ENCODE data around the gene CD6. TPM values are rescaled to one million over a fixed set of nuclear protein-coding genes. Genes with fewer than 3 reads are reported as not detected.
"Not testable (repeated sequence)": the region's sequence is repeated elsewhere in the genome, so short reads cannot be mapped to it uniquely, and the experiment has no call there.

The CD6 gene
- total RNA-seq, 1 donor from 2014 or later, result 0.08 TPM

DNA sequence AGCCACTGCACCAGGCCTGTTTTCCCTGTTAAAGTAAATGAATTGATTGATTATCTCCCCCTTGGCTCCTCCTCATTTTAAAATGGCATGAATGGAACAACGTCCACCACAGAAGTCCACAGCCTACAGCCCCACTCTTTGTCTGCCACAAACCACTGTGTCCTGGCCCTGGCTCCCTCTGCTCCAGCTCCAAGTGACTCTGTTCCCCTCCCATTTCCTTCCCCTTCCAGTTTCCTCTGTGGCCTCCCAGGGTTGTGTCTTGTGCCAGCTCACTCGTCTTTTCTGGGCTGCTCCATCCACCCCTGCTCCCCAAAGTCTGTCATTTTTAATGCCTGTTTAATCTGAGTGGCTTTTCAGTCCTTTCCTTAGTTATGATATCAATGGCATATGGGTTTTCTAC lies 78.4 kb downstream of the CD6 start:
- DNase-seq (ENCODE audit: low read depth), result no peak

GRCh38 chr11:61052182-61052972 lies 80.9 kb downstream of the CD6 start:
- no peak for DNase-seq (ENCODE audit: low read depth)

GRCh38 chr11:61053191-61053590 lies 81.7 kb downstream of the CD6 start:
- DNase-seq (ENCODE audit: low read depth), result no peak

GRCh38 chr11:61054513-61054912 lies 83.0 kb downstream of the CD6 start:
- no peak for DNase-seq (ENCODE audit: low read depth)

DNA sequence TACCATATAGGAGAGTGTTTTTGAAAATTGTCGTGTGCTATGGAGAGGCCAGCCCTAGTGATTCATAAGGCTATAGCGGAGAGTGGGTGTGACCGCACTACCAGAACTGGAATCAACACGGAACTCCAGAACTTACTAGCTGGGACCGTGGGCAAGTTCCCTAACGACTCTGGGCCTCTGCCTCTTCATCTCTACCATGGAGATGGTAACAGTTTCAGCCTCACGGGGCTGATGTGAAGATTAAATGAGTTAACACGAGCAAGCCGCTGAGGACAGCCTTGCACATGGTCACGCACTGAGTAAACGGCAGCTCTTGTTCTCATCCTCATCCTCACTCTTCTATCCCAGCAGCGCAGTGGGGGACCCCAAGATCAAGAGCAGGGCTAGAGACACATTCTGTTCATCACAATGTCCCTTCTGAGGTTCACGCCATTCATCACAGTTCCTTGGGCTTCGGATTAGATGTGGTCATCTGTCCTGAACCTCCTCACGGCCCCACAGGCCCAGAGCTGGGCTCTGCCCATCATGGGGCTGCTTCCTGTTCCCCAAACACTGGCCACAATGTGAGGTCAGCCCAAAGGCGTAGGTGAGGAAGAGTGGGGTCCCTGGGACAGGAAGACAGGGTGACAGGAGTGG lies 83.6 kb downstream of the CD6 start:
- DNase-seq (ENCODE audit: low read depth), result no peak

- no peak for DNase-seq (ENCODE audit: low read depth)
Measured at GRCh38 chr11:61055776-61056175, 84.3 kb downstream of the CD6 start.

GRCh38 chr11:61056571-61056970 lies 85.1 kb downstream of the CD6 start:
- DNase-seq (ENCODE audit: low read depth), result no peak

- DNase-seq (ENCODE audit: low read depth), result no peak
Measured at GRCh38 chr11:61056981-61057380, 85.5 kb downstream of the CD6 start.

DNA sequence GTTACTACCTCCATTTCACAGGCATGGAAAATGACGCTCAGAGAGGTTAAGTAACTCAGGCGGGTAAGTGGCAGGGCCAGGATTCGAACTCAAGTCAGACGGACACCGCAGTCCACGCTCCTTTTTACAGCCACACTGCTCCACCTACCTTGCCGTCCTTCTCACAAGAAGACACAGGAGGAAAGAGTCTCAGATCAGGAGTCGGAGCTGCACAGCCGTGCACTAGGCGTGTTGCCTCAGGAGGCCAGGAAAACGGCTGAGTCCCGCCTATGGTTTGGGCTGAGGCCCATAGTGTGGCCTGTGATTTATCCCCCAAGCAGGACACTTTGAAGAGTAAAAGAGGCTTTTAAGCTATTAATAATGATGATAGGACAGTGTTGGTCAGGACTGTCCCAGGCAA lies 86.1 kb downstream of the CD6 start:
- DNase-seq (ENCODE audit: low read depth), result no peak

- DNase-seq (ENCODE audit: low read depth), result no peak
Measured at GRCh38 chr11:61058583-61059259, 87.2 kb downstream of the CD6 start.

DNA sequence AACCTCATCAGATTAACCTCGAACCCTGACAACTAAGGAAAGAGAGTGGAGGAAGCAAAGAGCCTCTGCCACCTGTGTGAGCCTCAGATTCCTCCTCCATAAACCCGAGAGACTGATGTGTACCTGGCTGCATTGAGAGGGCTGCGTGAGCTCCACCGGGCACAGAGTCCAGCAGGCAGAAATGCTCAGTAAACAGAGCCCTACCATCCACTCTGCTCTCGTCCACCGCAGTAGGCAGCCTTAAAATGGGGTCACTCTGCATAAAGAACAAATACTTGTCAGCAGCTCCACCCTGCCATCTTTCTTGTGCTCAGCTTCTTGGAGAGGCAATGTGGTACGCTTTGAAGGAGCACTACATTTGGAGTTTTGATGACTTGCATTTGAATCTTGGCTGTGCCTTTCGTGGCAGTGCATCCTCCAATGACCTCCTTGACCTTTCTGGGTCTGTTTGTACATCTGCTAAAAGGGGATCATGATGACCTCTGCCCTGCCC lies 87.8 kb downstream of the CD6 start:
- no peak for DNase-seq (ENCODE audit: low read depth)

DNA sequence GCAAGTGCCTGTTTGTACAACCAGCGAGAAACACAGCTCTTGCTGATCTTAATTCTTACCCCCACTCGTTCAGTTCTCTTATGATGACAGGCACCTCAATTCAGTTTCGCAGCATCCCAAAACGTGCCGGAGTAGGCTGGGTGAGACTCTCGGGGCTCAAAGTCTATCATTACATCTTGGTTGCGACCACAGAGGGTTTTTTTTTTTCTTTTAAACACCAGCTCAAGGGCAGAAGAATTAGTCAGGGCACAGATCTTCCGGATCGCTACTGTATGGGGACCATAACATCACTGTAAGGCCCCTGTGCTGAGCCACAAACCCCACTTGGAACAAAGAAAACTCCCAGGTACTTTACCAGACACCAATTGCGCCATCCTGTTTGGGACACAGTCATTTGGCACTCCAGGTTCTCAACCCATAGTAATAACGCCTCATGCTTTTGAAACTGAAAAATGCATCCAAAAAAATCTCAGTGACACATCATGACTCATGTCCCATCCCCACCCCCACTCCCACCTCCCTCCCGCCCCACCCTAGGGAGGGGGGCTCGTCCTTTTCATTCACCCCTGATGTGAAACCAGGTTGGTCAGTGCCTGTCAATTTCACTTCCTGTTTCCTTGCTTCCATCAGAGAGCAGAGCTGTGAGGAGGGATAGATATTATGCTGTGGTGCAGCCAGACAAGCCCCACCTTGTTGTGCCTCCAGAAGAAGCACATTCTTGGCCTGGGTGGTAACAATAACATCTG lies 89.8 kb downstream of the CD6 start:
- no peak for DNase-seq (ENCODE audit: low read depth)

GRCh38 chr11:61062181-61062930 lies 90.9 kb downstream of the CD6 start:
- DNase-seq (ENCODE audit: low read depth), result no peak

- not testable (repeated sequence) for DNase-seq (ENCODE audit: low read depth)
Measured at GRCh38 chr11:61065236-61065635, 93.8 kb downstream of the CD6 start.

- DNase-seq (ENCODE audit: low read depth), result no peak
Measured at GRCh38 chr11:61065955-61066638, 94.6 kb downstream of the CD6 start.

GRCh38 chr11:61066645-61067044 lies 95.2 kb downstream of the CD6 start:
- DNase-seq (ENCODE audit: low read depth), result no peak

GRCh38 chr11:61067782-61068446 lies 96.4 kb downstream of the CD6 start:
- DNase-seq (ENCODE audit: low read depth), result no peak

- DNase-seq (ENCODE audit: low read depth), result no peak
Measured at GRCh38 chr11:61068581-61068980, 97.1 kb downstream of the CD6 start.

DNA sequence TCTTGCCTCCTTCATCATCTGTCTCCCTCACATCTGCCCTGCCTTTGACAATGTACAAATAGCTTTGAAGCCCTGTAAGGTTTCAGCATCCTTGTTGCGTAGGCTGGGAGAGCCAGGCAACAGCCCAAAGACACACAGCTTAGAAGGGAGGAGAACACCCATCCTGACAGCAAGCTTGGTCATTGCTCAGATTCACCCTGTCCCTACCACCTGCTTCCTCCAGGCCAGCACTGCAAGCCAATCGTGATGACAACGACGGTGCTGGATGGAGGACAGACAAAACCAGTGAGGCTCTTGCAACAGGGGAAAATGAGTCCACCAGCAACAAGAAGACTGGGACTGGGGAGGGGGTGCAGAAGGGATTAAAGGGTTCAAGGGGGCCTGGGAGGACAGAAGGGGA lies 97.9 kb downstream of the CD6 start:
- DNase-seq (ENCODE audit: low read depth), result no peak
